OCI-LY3 (cell line): ENCODE data around the gene CLTCL1.
"Not testable (repeated sequence)": the region's sequence is repeated elsewhere in the genome, so short reads cannot be mapped to it uniquely, and the experiment has no call there.

Source experiments
- H2AFZ ChIP-seq: fragments of 200-600, 300-600 bp; shearing (Covaris generic); 2 replicates; pipeline ENCODE4 v1.6.0; 2014; ENCODE audit warnings: antibody characterized with exemption, low read depth, low read length
- H3K27ac ChIP-seq: fragments of 200-600, 300-600 bp; sonication (generic); 2 replicates; pipeline ENCODE4 v1.5.1; 2014; ENCODE audit warnings: mild to moderate bottlenecking, low read length, moderate library complexity, mixed read lengths
- H3K27me3 ChIP-seq: fragments of 200-600, 300-600 bp; sonication (generic); 2 replicates; pipeline ENCODE4 v1.6.1; 2014; ENCODE audit warnings: low read depth, low read length, mixed read lengths
- H3K36me3 ChIP-seq: fragments of 200-600, 300-600 bp; sonication (generic); replicated peaks from 2 replicates; pipeline ENCODE3; 2014; ENCODE audit warnings: low read depth, low read length, mixed read lengths
- H3K4me1 ChIP-seq: fragments of 300-600, 200-600 bp; sonication (generic); 2 replicates; pipeline ENCODE4 v1.6.1; 2014; ENCODE audit warnings: low read length, mixed read lengths
- H3K4me2 ChIP-seq: fragments of 200-600, 300-600 bp; sonication (generic); 2 replicates; pipeline ENCODE4 v1.6.1; 2014; ENCODE audit warnings: low read length, mixed read lengths
- H3K4me3 ChIP-seq: fragments of 300-600, 200-600 bp; sonication (generic); 2 replicates; pipeline ENCODE4 v1.5.1; 2014; ENCODE audit warnings: antibody characterized with exemption, mild to moderate bottlenecking, low read length, moderate library complexity
- H3K79me2 ChIP-seq: fragments of 300-600, 200-600 bp; shearing (Covaris generic); 2 replicates; pipeline ENCODE4 v1.6.1; 2014; ENCODE audit warnings: mild to moderate bottlenecking, low read length, mixed read lengths
- H3K9ac ChIP-seq: fragments of 300-600, 200-600 bp; shearing (Covaris generic); 2 replicates; pipeline ENCODE4 v1.6.0; 2014; ENCODE audit warnings: mild to moderate bottlenecking, low read length, moderate library complexity
- H3K9me3 ChIP-seq: fragments of 200-600, 300-600 bp; shearing (Covaris generic); 2 replicates; pipeline ENCODE4 v1.6.1; 2014; ENCODE audit warnings: low read length, mixed read lengths; ENCODE audit not compliant: insufficient read depth
- H4K20me1 ChIP-seq: fragments of 200-600, 300-600 bp; sonication (generic); 2 replicates; pipeline ENCODE4 v1.6.1; 2016; ENCODE audit warnings: low read length, mixed read lengths; ENCODE audit not compliant: insufficient read depth
- EZH2phosphoT487 ChIP-seq: fragments of 200-600 bp; shearing (Covaris generic); IDR thresholded peaks from 2 replicates; pipeline ENCODE4 v1.6.1; 2018; ENCODE audit warnings: antibody characterized with exemption, mixed run types, low read depth
- TF ChIP-seq, protein P1 (sequence below): fragments of 200-600, 300-600 bp; sonication (generic); IDR thresholded peaks from 2 replicates; pipeline ENCODE4 v1.5.1; 2014; ENCODE audit warnings: antibody characterized with exemption, low read length, low read depth

CLTCL1 gene

DNA sequence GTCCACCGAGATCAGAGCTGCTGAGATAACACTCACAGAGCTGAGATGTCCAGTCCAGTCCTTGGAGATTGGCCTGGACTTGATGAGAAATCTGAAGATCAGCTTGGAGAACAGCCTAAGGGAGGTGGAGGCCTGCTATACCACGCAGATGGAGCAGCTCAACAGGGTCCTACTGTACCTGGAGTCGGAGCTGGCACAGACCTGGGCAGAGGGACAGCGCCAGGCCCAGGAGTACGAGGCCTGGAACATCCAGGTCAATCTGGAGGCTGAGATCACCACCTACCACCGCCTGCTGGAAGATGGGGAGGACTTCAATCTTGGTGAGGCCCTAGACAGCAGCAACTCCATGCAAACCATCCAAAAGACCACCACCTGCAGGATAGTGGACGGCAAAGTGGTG lies 33.1 kb downstream of the CLTCL1 start:
- Histone ChIP-seq H3K4me3 (no peak overlapping the region), H3K36me3 (no peaks in the 10 kb centered on the region), H3K4me1 (peaks cover 9% of the 10 kb centered on the region), H2AFZ (no peak overlapping the region), H3K79me2 (no peaks in the 10 kb centered on the region), H3K27ac (no peak overlapping the region), H3K9me3 (no peaks in the 10 kb centered on the region), H4K20me1 (no peaks in the 10 kb centered on the region), H3K9ac (no peak overlapping the region), H3K4me2 (no peak overlapping the region), H3K27me3 (no peaks in the 10 kb centered on the region)
- TF ChIP-seq EZH2phosphoT487: no peak
- TF ChIP-seq, protein P1, sequence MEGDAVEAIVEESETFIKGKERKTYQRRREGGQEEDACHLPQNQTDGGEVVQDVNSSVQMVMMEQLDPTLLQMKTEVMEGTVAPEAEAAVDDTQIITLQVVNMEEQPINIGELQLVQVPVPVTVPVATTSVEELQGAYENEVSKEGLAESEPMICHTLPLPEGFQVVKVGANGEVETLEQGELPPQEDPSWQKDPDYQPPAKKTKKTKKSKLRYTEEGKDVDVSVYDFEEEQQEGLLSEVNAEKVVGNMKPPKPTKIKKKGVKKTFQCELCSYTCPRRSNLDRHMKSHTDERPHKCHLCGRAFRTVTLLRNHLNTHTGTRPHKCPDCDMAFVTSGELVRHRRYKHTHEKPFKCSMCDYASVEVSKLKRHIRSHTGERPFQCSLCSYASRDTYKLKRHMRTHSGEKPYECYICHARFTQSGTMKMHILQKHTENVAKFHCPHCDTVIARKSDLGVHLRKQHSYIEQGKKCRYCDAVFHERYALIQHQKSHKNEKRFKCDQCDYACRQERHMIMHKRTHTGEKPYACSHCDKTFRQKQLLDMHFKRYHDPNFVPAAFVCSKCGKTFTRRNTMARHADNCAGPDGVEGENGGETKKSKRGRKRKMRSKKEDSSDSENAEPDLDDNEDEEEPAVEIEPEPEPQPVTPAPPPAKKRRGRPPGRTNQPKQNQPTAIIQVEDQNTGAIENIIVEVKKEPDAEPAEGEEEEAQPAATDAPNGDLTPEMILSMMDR: no peak

DNA sequence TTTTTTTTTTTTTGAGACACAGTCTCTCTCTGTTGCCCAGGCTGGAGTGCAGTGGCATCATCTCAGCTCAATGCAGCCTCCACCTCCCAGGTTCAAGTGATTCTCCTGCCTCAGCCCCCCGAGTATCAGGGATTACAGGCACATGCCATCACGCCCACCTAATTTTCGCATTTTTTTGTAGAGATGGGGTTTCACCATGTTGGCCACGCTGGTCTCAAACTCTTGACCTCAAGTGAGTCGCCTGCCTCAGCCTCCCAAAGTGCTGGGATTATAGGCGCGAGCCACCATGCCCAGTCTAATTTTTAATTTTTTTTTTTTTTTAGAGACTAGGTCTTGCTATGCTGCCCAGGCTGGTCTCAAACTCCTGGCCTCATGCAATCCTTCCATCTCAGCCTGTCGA lies 35.2 kb downstream of the CLTCL1 start:
- not testable (repeated sequence) for H3K4me3 ChIP-seq, H3K9me3 ChIP-seq, H3K4me2 ChIP-seq, H3K4me1 ChIP-seq, H3K36me3 ChIP-seq, H3K9ac ChIP-seq, H2AFZ ChIP-seq, H3K79me2 ChIP-seq, H4K20me1 ChIP-seq, H3K27me3 ChIP-seq, H3K27ac ChIP-seq

DNA sequence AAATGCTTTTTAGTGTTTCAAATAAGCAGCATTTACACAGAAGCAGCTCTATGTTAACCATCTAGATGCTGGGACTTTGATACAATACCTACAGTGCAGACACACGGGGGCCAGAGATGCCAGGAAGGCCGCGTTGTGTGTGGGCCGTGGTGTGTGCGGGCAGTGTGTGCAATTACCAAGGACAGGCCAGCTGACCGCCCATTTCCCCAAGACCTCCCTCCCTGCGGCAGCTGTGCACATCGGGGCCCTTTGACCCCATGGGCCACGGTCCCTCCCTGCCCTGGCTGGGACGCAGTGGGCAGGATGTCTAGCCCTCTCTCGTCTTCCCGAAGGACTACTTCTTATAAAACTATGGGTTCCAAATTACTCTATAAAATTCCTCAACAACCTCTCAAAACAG lies 38.4 kb downstream of the CLTCL1 start:
- Histone ChIP-seq H4K20me1 (no peaks in the 10 kb centered on the region), H3K4me3 (no peak overlapping the region), H3K79me2 (no peaks in the 10 kb centered on the region), H3K9me3 (no peaks in the 10 kb centered on the region), H2AFZ (no peak overlapping the region), H3K9ac (no peak overlapping the region), H3K36me3 (no peaks in the 10 kb centered on the region), H3K4me2 (no peak overlapping the region), H3K27me3 (no peaks in the 10 kb centered on the region), H3K27ac (no peak overlapping the region), H3K4me1 (no peaks in the 10 kb centered on the region)
- TF ChIP-seq, protein P1: no peak
- no peak for TF ChIP-seq EZH2phosphoT487

DNA sequence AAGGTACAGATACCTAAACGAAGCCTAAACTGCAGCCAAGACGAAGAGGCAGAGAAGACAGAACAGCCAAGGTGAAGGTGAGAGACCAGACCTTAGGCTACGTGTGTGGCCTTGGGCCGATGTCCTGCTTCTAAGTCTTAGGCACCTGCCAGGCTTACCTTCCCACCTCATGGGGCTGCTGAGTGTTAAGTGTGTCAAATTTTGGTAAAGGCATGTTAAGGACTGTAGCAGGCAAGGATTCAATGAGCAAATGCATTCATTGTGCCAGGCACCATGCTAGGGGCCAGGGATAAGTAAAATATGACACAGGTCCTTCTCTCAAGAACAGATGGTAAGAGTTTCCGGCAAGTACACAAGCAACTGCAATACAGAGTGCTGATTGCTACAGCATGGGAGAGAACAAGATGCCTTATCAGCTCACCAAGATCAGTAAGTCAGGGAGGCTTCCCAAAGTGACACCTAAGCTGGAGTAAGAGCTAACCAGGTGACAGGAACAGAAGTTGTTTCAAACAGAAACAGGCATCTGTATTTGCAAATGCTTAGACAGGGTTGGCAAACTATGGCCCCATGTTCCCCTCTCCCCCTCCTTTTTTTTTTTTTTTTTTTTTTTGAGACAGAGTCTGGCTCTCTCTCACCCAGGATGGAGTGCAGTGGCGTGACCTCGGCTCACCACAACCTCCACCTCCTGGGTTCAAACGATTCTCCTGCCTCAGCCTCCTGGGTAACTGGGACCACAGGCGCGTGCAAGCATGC lies 46.7 kb downstream of the CLTCL1 start:
- H3K4me2 ChIP-seq: no peak overlapping the region
- no peak overlapping the region for H3K4me3 ChIP-seq
- no peak overlapping the region for H3K27ac ChIP-seq
- H3K9me3 ChIP-seq: no peaks in the 10 kb centered on the region
- H3K4me1 ChIP-seq: no peaks in the 10 kb centered on the region
- H3K79me2 ChIP-seq: no peaks in the 10 kb centered on the region
- H2AFZ ChIP-seq: no peak overlapping the region
- no peak overlapping the region for H3K9ac ChIP-seq
- TF ChIP-seq, protein P1: no peak
- TF ChIP-seq EZH2phosphoT487: no peak
- H4K20me1 ChIP-seq: no peaks in the 10 kb centered on the region
- H3K27me3 ChIP-seq: no peaks in the 10 kb centered on the region
- H3K36me3 ChIP-seq: no peaks in the 10 kb centered on the region
